Transverse colon (tissue), 4 donors: ENCODE data around the gene NOX3.

Experiments used
- CTCF ChIP-seq, 5 experiments: fragments of 200-600 bp in 3 of 5; fragments of 450-650 bp in 2 of 5; sonication (generic) in 3 of 5; IDR thresholded peaks; 1 replicate in 2 of 5; 2 replicates in 3 of 5; pipeline ENCODE4 v1.5.1; 2016 to 2017; ENCODE audit warnings: antibody characterized with exemption in 5 of 5, inconsistent platforms in 3 of 5, mild to moderate bottlenecking in 2 of 5, moderate library complexity in 1 of 5
- EP300 ChIP-seq: sonication (generic); formaldehyde crosslinking; IDR thresholded peaks from one replicate; pipeline ENCODE4 v1.6.1; 2017; ENCODE audit warnings: antibody characterized with exemption, low read depth
- POLR2A ChIP-seq: fragments of 450-650 bp; IDR thresholded peaks from one replicate; pipeline ENCODE4 v1.6.1; 2016; ENCODE audit warnings: antibody characterized with exemption, mild to moderate bottlenecking, moderate library complexity
- POLR2AphosphoS5 ChIP-seq, 3 donors: sonication (generic); formaldehyde crosslinking; IDR thresholded peaks; one replicate each; pipeline ENCODE4 v1.6.1; 2016; ENCODE audit warnings: antibody characterized with exemption in 3 of 3

DNA sequence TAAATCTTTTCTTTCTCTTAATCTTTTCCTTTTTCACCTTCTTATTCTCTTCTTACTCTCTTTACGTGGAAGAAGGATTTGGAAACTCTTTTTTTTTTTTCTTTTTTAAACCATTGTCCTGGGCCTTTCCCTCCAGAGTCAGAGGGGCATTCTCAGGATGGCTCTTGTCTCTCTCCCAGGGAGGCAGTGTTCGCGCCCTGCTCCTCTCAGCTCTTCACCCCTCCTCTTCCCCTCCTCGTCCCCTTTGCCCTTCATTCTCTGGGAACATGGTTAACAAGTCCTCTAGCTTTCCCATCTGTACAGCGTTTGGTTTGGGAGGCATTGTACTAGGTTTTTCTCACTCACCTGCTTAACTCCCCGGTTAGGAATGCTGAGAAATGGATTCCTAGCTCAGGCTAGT lies 89.3 kb downstream of the NOX3 start:
- TF ChIP-seq POLR2AphosphoS5 (IDR thresholded peaks at IDR 0.05) (no peak), CTCF (IDR thresholded peaks at IDR 0.05) (no peak), EP300 (no peak), POLR2A (no peak)
